ENCODE results near the gene UBASH3A. TPM values are rescaled to one million over a fixed set of nuclear protein-coding genes. Genes with fewer than 3 reads are reported as not detected.

The UBASH3A gene
- polyA plus RNA-seq, 2 of the 4 experiments (the other 2 are of a cell fraction) = not detected

Small RNAs within 50 kb of the gene (small RNA-seq; reads per million reads assigned to genes)
- 0 reads per million in 6 experiments for gene RNU6-1149P

Other genes with a start within 250 kb of the UBASH3A start
- 5.1 and 6.8 TPM in 2 replicates for gene ABCG1, start 184.8 kb upstream of the UBASH3A start, polyA plus RNA-seq (2011; rRNA removed)
- 0.51 to 2.6 TPM (median 2.3 TPM) in 3 replicates for gene ABCG1, start 184.8 kb upstream of the UBASH3A start, polyA plus RNA-seq (2017; fragmentation: RNase III; extraction: RNeasy Plus Mini Kit Qiagen cat#74134 plus additional on column Dnase treatment)
- gene TFF3, start 88.5 kb upstream of the UBASH3A start, polyA plus RNA-seq (2011; rRNA removed) = 0.33 and 0.43 TPM in 2 replicates
- not detected in 3 replicates for gene TFF3, start 88.5 kb upstream of the UBASH3A start, polyA plus RNA-seq (2017; fragmentation: RNase III; extraction: RNeasy Plus Mini Kit Qiagen cat#74134 plus additional on column Dnase treatment)
- not detected in 2 replicates for gene TFF2, start 52.9 kb upstream of the UBASH3A start, polyA plus RNA-seq (2011; rRNA removed)
- gene TFF2, start 52.9 kb upstream of the UBASH3A start, polyA plus RNA-seq (2017; fragmentation: RNase III; extraction: RNeasy Plus Mini Kit Qiagen cat#74134 plus additional on column Dnase treatment) = not detected in 3 replicates
- 5.8 and 12.8 TPM in 2 replicates for gene TFF1, start 37.4 kb upstream of the UBASH3A start, polyA plus RNA-seq (2011; rRNA removed)
- gene TFF1, start 37.4 kb upstream of the UBASH3A start, polyA plus RNA-seq (2017; fragmentation: RNase III; extraction: RNeasy Plus Mini Kit Qiagen cat#74134 plus additional on column Dnase treatment) = 0.64 to 1.4 TPM (median 1.0 TPM) in 3 replicates
- gene TMPRSS3, start 7.8 kb upstream of the UBASH3A start, polyA plus RNA-seq (2011; rRNA removed) = 0.12 and 0.21 TPM in 2 replicates
- gene TMPRSS3, start 7.8 kb upstream of the UBASH3A start, polyA plus RNA-seq (2017; fragmentation: RNase III; extraction: RNeasy Plus Mini Kit Qiagen cat#74134 plus additional on column Dnase treatment) = 0.10 to 0.17 TPM in 2 of 3 replicates, not detected in the other
- gene RSPH1, start 92.3 kb downstream of the UBASH3A start, polyA plus RNA-seq (2011; rRNA removed) = 0.58 and 0.71 TPM in 2 replicates
- gene RSPH1, start 92.3 kb downstream of the UBASH3A start, polyA plus RNA-seq (2017; fragmentation: RNase III; extraction: RNeasy Plus Mini Kit Qiagen cat#74134 plus additional on column Dnase treatment) = 0.66 to 0.87 TPM (median 0.85 TPM) in 3 replicates
- gene SLC37A1, start 110.0 kb downstream of the UBASH3A start, polyA plus RNA-seq (2011; rRNA removed) = 1.9 and 2.1 TPM in 2 replicates
- 1.9 to 2.3 TPM (median 2.1 TPM) in 3 replicates for gene SLC37A1, start 110.0 kb downstream of the UBASH3A start, polyA plus RNA-seq (2017; fragmentation: RNase III; extraction: RNeasy Plus Mini Kit Qiagen cat#74134 plus additional on column Dnase treatment)
- 3.1 and 3.3 TPM in 2 replicates for gene PDE9A, start 249.7 kb downstream of the UBASH3A start, polyA plus RNA-seq (2011; rRNA removed)
- gene PDE9A, start 249.7 kb downstream of the UBASH3A start, polyA plus RNA-seq (2017; fragmentation: RNase III; extraction: RNeasy Plus Mini Kit Qiagen cat#74134 plus additional on column Dnase treatment) = 0.58 to 1.5 TPM (median 1.3 TPM) in 3 replicates

Measured in A549 (cell line).